ENCODE results near the gene HAPLN3. TPM values are rescaled to one million over a fixed set of nuclear protein-coding genes. Genes with fewer than 3 reads are reported as not detected.

Gene HAPLN3
- total RNA-seq, 2 experiments from 2014 or later, result 79.0 to 80.2 TPM

GRCh38 chr15:88896333-88897033 is 1.1 kb upstream of the HAPLN3 start:
- Histone ChIP-seq H3K27me3 (ENCODE audit: control insufficient read depth in 1 of 2, insufficient read depth in 2 of 2, low read length in 2 of 2) (no peaks in the 10 kb centered on the region), H3K4me1 (ENCODE audit: insufficient read depth, low read length) (peaks cover 45% of the 10 kb centered on the region), H3K36me3 (ENCODE audit: insufficient read depth, low read length) (peaks cover 12% of the 10 kb centered on the region), H3K9me3 (ENCODE audit: control insufficient read depth in 1 of 2, insufficient read depth in 1 of 2, low read length in 2 of 2) (no peaks in the 10 kb centered on the region), H3K27ac (ENCODE audit: low read depth in 1 of 2, low read length in 2 of 2) (no peak overlapping the region), H3K4me3 (ENCODE audit: low read length) (no peak overlapping the region)
- peaks cover 11% of the 10 kb centered on the region for H3K36me3 Mint-ChIP-seq (ENCODE audit: low read depth)
- ChIA-PET POLR2A (interaction anchor here (0.6 to 1.0 kb wide), 3 partner anchors 8 to 261 kb away, joined by 3 to 6 read pairs (median 4); no protein-coding TSS in a partner anchor), CTCF (interaction anchor here (1.1 to 4.6 kb wide), 4 partner anchors 8 to 281 kb away, joined by 3 to 38 read pairs (median 6); no protein-coding TSS in a partner anchor)
- DNase-seq, result peak in 1 of 14 experiments; percentile 23
- no peaks in the 10 kb centered on the region for H3K27me3 Mint-ChIP-seq
- H3K27ac Mint-ChIP-seq, result peak overlapping the region; percentile 60
- no peaks in the 10 kb centered on the region for H3K9me3 Mint-ChIP-seq
- ATAC-seq (ENCODE audit: poor library complexity), result no peak
- H3K4me3 Mint-ChIP-seq, result peak overlapping the region; percentile 76
- intact Hi-C loops (cut with DNase I, micrococcal nuclease), result loop anchor here (5.0 to 10.0 kb wide), 2 partner anchors 422 to 429 kb away; partner anchors contain the start of genes MRPL46 (in 1 of the 2) and MRPS11 (in 1 of the 2)
- TF ChIP-seq CTCF (IDR thresholded peaks at IDR 0.05), result no peak
- peaks cover 40% of the 10 kb centered on the region for H3K4me1 Mint-ChIP-seq (ENCODE audit: low read depth)

- Mint-ChIP-seq H3K4me3 (peak overlapping the region; percentile 97), H3K9me3 (no peaks in the 10 kb centered on the region), H3K36me3 (ENCODE audit: low read depth) (peaks cover 22% of the 10 kb centered on the region), H3K27me3 (no peaks in the 10 kb centered on the region), H3K4me1 (ENCODE audit: low read depth) (peaks cover 34% of the 10 kb centered on the region), H3K27ac (peak overlapping the region; percentile 85)
- Histone ChIP-seq H3K9me3 (ENCODE audit: control insufficient read depth in 1 of 2, insufficient read depth in 1 of 2, low read length in 2 of 2) (no peaks in the 10 kb centered on the region), H3K27me3 (ENCODE audit: control insufficient read depth in 1 of 2, insufficient read depth in 2 of 2, low read length in 2 of 2) (no peaks in the 10 kb centered on the region), H3K36me3 (ENCODE audit: insufficient read depth, low read length) (peaks cover 22% of the 10 kb centered on the region), H3K27ac (ENCODE audit: low read depth in 1 of 2, low read length in 2 of 2) (no peak overlapping the region), H3K4me1 (ENCODE audit: insufficient read depth, low read length) (peaks cover 44% of the 10 kb centered on the region), H3K4me3 (ENCODE audit: low read length) (peak overlapping the region; percentile 72)
- peak; percentile 92 for TF ChIP-seq CTCF (IDR thresholded peaks at IDR 0.05)
- ChIA-PET CTCF (interaction anchor here (0.6 to 4.6 kb wide), 4 partner anchors 10 to 270 kb away, joined by 3 to 38 read pairs (median 6); no protein-coding TSS in a partner anchor), POLR2A (interaction anchor here (1.3 to 4.0 kb wide), 2 partner anchors 10 to 124 kb away, joined by 3 to 49 read pairs; no protein-coding TSS in a partner anchor)
- ATAC-seq (ENCODE audit: poor library complexity) (peak; percentile 69), DNase-seq (peak; percentile 81 to 94 (median 88))
- intact Hi-C loops (cut with DNase I, micrococcal nuclease), result loop anchor here (1.0 to 10.0 kb wide), 8 partner anchors 10 to 443 kb away; no protein-coding TSS in a partner anchor
Measured at GRCh38 chr15:88894348-88894818, 961 bp downstream of the HAPLN3 start.

GRCh38 chr15:88891540-88892254 is 3.6 kb downstream of the HAPLN3 start:
- no peak overlapping the region for H3K4me3 Mint-ChIP-seq
- H3K36me3 Mint-ChIP-seq (ENCODE audit: low read depth), result peaks cover 37% of the 10 kb centered on the region
- TF ChIP-seq CTCF (IDR thresholded peaks at IDR 0.05), result no peak
- H3K27me3 Mint-ChIP-seq, result no peaks in the 10 kb centered on the region
- peaks cover 29% of the 10 kb centered on the region for H3K4me1 ChIP-seq (ENCODE audit: insufficient read depth, low read length)
- no peak overlapping the region for H3K27ac ChIP-seq (ENCODE audit: low read depth in 1 of 2, low read length in 2 of 2)
- H3K4me3 ChIP-seq (ENCODE audit: low read length), result no peak overlapping the region
- ATAC-seq (ENCODE audit: poor library complexity), result no peak
- H3K27me3 ChIP-seq (ENCODE audit: control insufficient read depth in 1 of 2, insufficient read depth in 2 of 2, low read length in 2 of 2), result no peaks in the 10 kb centered on the region
- H3K9me3 Mint-ChIP-seq, result no peaks in the 10 kb centered on the region
- H3K36me3 ChIP-seq (ENCODE audit: insufficient read depth, low read length), result peaks cover 23% of the 10 kb centered on the region
- H3K27ac Mint-ChIP-seq, result no peak overlapping the region
- POLR2A ChIA-PET, result interaction anchor here (0.6 to 4.0 kb wide), 3 partner anchors 13 to 136 kb away, joined by 3 to 49 read pairs (median 6); no protein-coding TSS in a partner anchor
- intact Hi-C loops (cut with DNase I, micrococcal nuclease), result loop anchor here (5.0 to 10.0 kb wide), 2 partner anchors 417 to 446 kb away; no protein-coding TSS in a partner anchor
- H3K4me1 Mint-ChIP-seq (ENCODE audit: low read depth), result peaks cover 22% of the 10 kb centered on the region
- no peaks in the 10 kb centered on the region for H3K9me3 ChIP-seq (ENCODE audit: control insufficient read depth in 1 of 2, insufficient read depth in 1 of 2, low read length in 2 of 2)
- no peak for DNase-seq
- CTCF ChIA-PET, result interaction anchor here (0.6 to 1.2 kb wide), 2 partner anchors 9 to 13 kb away, joined by 3 to 6 read pairs (median 4); no protein-coding TSS in a partner anchor

Measured in CD4-positive, alpha-beta T cell (primary cell).